H9 (cell line): ENCODE data around the gene MGAT5. TPM values are rescaled to one million over a fixed set of nuclear protein-coding genes. Genes with fewer than 3 reads are reported as not detected.

Experiments
- DNase-seq: peaks from one replicate; pipeline ENCODE4 v3.0.0-alpha.2; 2017
- H2AFZ ChIP-seq: one replicate; pipeline ENCODE4 v1.6.1; 2013; ENCODE audit warnings: mild to moderate bottlenecking, low read length, control low read depth, moderate library complexity
- H2AK5ac ChIP-seq: 2 replicates; pipeline ENCODE4 v1.6.1; 2013; ENCODE audit warnings: low read length, control low read depth, mixed read lengths; ENCODE audit not compliant: insufficient read length
- H2BK120ac ChIP-seq: one replicate; pipeline ENCODE4 v1.6.1; 2013; ENCODE audit warnings: low read depth, mild to moderate bottlenecking, low read length, control low read depth, inconsistent platforms; ENCODE audit not compliant: poor library complexity, severe bottlenecking
- H2BK12ac ChIP-seq: 2 replicates; pipeline ENCODE4 v1.6.1; 2013; ENCODE audit warnings: low read length, control low read depth, mixed read lengths, low read depth; ENCODE audit not compliant: insufficient read length
- H2BK15ac ChIP-seq: 2 replicates; pipeline ENCODE4 v1.6.1; 2013; ENCODE audit warnings: low read depth, low read length, control low read depth
- H2BK20ac ChIP-seq: one replicate; pipeline ENCODE4 v1.6.1; 2013; ENCODE audit warnings: low read depth, mild to moderate bottlenecking, low read length, control low read depth, inconsistent platforms; ENCODE audit not compliant: poor library complexity, severe bottlenecking
- H2BK5ac ChIP-seq: 2 replicates; pipeline ENCODE4 v1.6.1; 2013; ENCODE audit warnings: low read length, control low read depth, mixed read lengths; ENCODE audit not compliant: insufficient read length
- H3K14ac ChIP-seq: 2 replicates; pipeline ENCODE4 v1.6.1; 2013; ENCODE audit warnings: low read length, control low read depth; ENCODE audit not compliant: insufficient read depth
- H3K18ac ChIP-seq: 2 replicates; pipeline ENCODE4 v1.6.1; 2013; ENCODE audit warnings: low read depth, mild to moderate bottlenecking, mixed read lengths, low read length, control low read depth; ENCODE audit not compliant: insufficient read length
- H3K23ac ChIP-seq: 2 replicates; pipeline ENCODE4 v1.6.1; 2013; ENCODE audit warnings: low read length, control low read depth, mixed read lengths, low read depth; ENCODE audit not compliant: insufficient read length
- H3K23me2 ChIP-seq: 2 replicates; pipeline ENCODE4 v1.6.1; 2013; ENCODE audit warnings: low read depth, mild to moderate bottlenecking, mixed read lengths, low read length, control low read depth; ENCODE audit not compliant: insufficient read length, poor library complexity, severe bottlenecking
- H3K27ac ChIP-seq: 2 replicates; pipeline ENCODE4 v1.5.1; 2013; ENCODE audit warnings: low read length, control low read depth, mixed read lengths, low read depth; ENCODE audit not compliant: insufficient read length
- H3K27me3 ChIP-seq: 2 replicates; pipeline ENCODE4 v1.6.1; 2013; ENCODE audit warnings: low read length, control low read depth, inconsistent platforms; ENCODE audit not compliant: insufficient read depth
- H3K4ac ChIP-seq: 2 replicates; pipeline ENCODE4 v1.6.1; 2013; ENCODE audit warnings: low read depth, mild to moderate bottlenecking, control low read depth, inconsistent platforms, low read length, moderate library complexity
- H3K4me1 ChIP-seq: 2 replicates; pipeline ENCODE4 v1.6.1; 2013; ENCODE audit warnings: low read length, control low read depth, inconsistent platforms; ENCODE audit not compliant: insufficient read depth
- H3K4me2 ChIP-seq: 2 replicates; pipeline ENCODE4 v1.6.1; 2013; ENCODE audit warnings: low read length, control low read depth, mixed read lengths; ENCODE audit not compliant: insufficient read length, insufficient read depth
- H3K56ac ChIP-seq: 2 replicates; pipeline ENCODE4 v1.6.1; 2013; ENCODE audit warnings: low read depth, mild to moderate bottlenecking, mixed read lengths, low read length, control low read depth; ENCODE audit not compliant: insufficient read length
- H3K79me1 ChIP-seq: 2 replicates; pipeline ENCODE4 v1.6.1; 2013; ENCODE audit warnings: low read depth, mild to moderate bottlenecking, moderate library complexity, low read length, control low read depth, inconsistent platforms; ENCODE audit not compliant: insufficient read depth, poor library complexity, severe bottlenecking
- H3K79me2 ChIP-seq: 2 replicates; pipeline ENCODE4 v1.6.1; 2013; ENCODE audit warnings: low read length, control low read depth, inconsistent platforms; ENCODE audit not compliant: insufficient read depth
- H3K9ac ChIP-seq: 2 replicates; pipeline ENCODE4 v1.6.1; 2013; ENCODE audit warnings: low read length, control low read depth, mixed read lengths; ENCODE audit not compliant: insufficient read length; ENCODE audit errors: extremely low read depth
- H3K9me3 ChIP-seq: one replicate; pipeline ENCODE4 v1.6.1; 2013; ENCODE audit warnings: low read depth, low read length, inconsistent platforms; ENCODE audit not compliant: control insufficient read depth
- H3T11ph ChIP-seq: one replicate; pipeline ENCODE4 v1.6.1; 2013; ENCODE audit warnings: mild to moderate bottlenecking, low read length, control low read depth, inconsistent platforms
- H4K20me1 ChIP-seq: one replicate; pipeline ENCODE4 v1.6.1; 2013; ENCODE audit not compliant: control insufficient read depth, insufficient read length, insufficient read depth
- H4K5ac ChIP-seq: 2 replicates; pipeline ENCODE4 v1.6.1; 2013; ENCODE audit warnings: low read depth, mild to moderate bottlenecking, mixed read lengths, low read length, control low read depth; ENCODE audit not compliant: insufficient read length
- H4K8ac ChIP-seq: replicated peaks from 2 replicates; pipeline ENCODE4 v1.6.1; 2013; ENCODE audit warnings: low read length, control low read depth, mixed read lengths, low read depth; ENCODE audit not compliant: insufficient read length
- H4K91ac ChIP-seq: 2 replicates; pipeline ENCODE4 v1.6.1; 2013; ENCODE audit warnings: low read depth, mild to moderate bottlenecking, moderate library complexity, mixed read lengths, low read length, control low read depth; ENCODE audit not compliant: insufficient read length
- H3K27ac Mint-ChIP-seq, 3 experiments: 2 replicates in 2 of 3; 3 replicates in 1 of 3; pipeline ENCODE4 v1.8.0; 2020 to 2021; ENCODE audit warnings: mixed read lengths in 3 of 3, mild to moderate bottlenecking in 1 of 3, moderate library complexity in 1 of 3
- H3K27me3 Mint-ChIP-seq: 2 replicates; pipeline ENCODE4 v1.8.0; 2021; ENCODE audit warnings: low read depth, mild to moderate bottlenecking, moderate library complexity, mixed read lengths
- H3K36me3 Mint-ChIP-seq, 3 experiments: 2 replicates in 2 of 3; 3 replicates in 1 of 3; pipeline ENCODE4 v1.8.0; 2020 to 2021; ENCODE audit warnings: low read depth in 3 of 3, mixed read lengths in 3 of 3; ENCODE audit not compliant: insufficient read depth in 1 of 3
- H3K4me1 Mint-ChIP-seq, 2 experiments: 2 replicates each; pipeline ENCODE4 v1.8.0; 2020; ENCODE audit warnings: mixed read lengths in 2 of 2
- H3K4me3 Mint-ChIP-seq, 2 experiments: 2 replicates in 1 of 2; 3 replicates in 1 of 2; pipeline ENCODE4 v1.8.0; 2020 to 2021; ENCODE audit warnings: mild to moderate bottlenecking in 2 of 2, mixed read lengths in 2 of 2, moderate library complexity in 1 of 2
- H3K9me3 Mint-ChIP-seq, 2 experiments: 2 replicates in 1 of 2; 3 replicates in 1 of 2; pipeline ENCODE4 v1.8.0; 2020; ENCODE audit warnings: mild to moderate bottlenecking in 2 of 2, mixed read lengths in 2 of 2, moderate library complexity in 1 of 2
- WGBS: extraction: QIAGEN DNeasy Blood & Tissue Kit; methylation state at CpG from one replicate; pipeline ENCODE4 v1.1.7; 2013; ENCODE audit warnings: missing lambda C conversion rate, low lambda C conversion rate, mixed read lengths; ENCODE audit not compliant: insufficient read length; ENCODE audit errors: extremely low coverage; 5-methylcytosine and 5-hydroxymethylcytosine counted together
- total RNA-seq: library from RNA; stranded (reverse); gene quantifications from 2 replicates; pipeline ENCODE4 v1.2.1, GENCODE V29; 2021
- TF ChIP-seq, protein P1 (sequence below): fragments of 200-600 bp; sonication (generic); conservative IDR thresholded peaks from 3 replicates; pipeline ENCODE4 v1.8.0; 2021; ENCODE audit warnings: antibody characterized with exemption, mild to moderate bottlenecking

Gene MGAT5
- total RNA-seq, 1 experiment from 2014 or later, result 25.7 TPM

DNA sequence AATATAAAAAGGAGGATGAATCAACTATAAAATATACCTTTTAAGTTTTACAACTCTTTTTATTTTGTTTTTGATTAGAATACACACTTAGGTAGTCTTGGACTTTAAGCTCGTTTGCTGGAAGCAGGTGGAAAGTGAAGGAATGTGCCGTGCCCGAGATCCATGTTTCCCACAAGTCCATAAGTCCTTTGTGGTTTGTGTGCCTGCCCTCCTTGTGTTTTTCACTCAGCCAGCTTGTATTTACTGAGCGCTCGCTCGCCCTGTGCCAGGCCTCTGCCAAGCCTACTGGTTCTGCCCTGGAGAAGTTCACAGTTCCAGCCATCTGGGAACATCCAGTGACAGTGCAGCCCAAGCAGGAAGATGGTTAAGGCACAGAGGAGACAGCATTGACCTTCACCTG lies 142.6 kb downstream of the MGAT5 start:
- TF ChIP-seq, protein P1, sequence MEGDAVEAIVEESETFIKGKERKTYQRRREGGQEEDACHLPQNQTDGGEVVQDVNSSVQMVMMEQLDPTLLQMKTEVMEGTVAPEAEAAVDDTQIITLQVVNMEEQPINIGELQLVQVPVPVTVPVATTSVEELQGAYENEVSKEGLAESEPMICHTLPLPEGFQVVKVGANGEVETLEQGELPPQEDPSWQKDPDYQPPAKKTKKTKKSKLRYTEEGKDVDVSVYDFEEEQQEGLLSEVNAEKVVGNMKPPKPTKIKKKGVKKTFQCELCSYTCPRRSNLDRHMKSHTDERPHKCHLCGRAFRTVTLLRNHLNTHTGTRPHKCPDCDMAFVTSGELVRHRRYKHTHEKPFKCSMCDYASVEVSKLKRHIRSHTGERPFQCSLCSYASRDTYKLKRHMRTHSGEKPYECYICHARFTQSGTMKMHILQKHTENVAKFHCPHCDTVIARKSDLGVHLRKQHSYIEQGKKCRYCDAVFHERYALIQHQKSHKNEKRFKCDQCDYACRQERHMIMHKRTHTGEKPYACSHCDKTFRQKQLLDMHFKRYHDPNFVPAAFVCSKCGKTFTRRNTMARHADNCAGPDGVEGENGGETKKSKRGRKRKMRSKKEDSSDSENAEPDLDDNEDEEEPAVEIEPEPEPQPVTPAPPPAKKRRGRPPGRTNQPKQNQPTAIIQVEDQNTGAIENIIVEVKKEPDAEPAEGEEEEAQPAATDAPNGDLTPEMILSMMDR, result no peak
- Histone ChIP-seq H3K27ac (no peak overlapping the region), H3K14ac (no peak overlapping the region), H3K9me3 (no peaks in the 10 kb centered on the region), H3K79me2 (no peaks in the 10 kb centered on the region), H3K18ac (no peak overlapping the region), H2BK20ac (no peak overlapping the region), H4K5ac (no peak overlapping the region), H2BK5ac (no peak overlapping the region), H3K56ac (no peak overlapping the region), H3K9ac (no peak overlapping the region), H2BK12ac (no peak overlapping the region), H3K23me2 (no peaks in the 10 kb centered on the region), H3K4ac (no peak overlapping the region), H3K27me3 (no peaks in the 10 kb centered on the region), H3K79me1 (no peaks in the 10 kb centered on the region), H2BK120ac (no peak overlapping the region), H4K8ac (no peak overlapping the region), H3K23ac (no peak overlapping the region), H2AFZ (no peak overlapping the region), H3K4me2 (no peak overlapping the region), H2AK5ac (no peak overlapping the region), H4K91ac (no peak overlapping the region), H4K20me1 (no peaks in the 10 kb centered on the region), H3K4me1 (no peaks in the 10 kb centered on the region), H2BK15ac (no peak overlapping the region), H3T11ph (no peak overlapping the region)
- H3K4me3 Mint-ChIP-seq, result no peak overlapping the region
- WGBS, result no CpG with 5 or more reads among the region's 6 CpGs
- no peaks in the 10 kb centered on the region for H3K9me3 Mint-ChIP-seq
- peak overlapping the region in 1 of 3 experiments; percentile 20; a peak in 3 of 7 replicates for H3K27ac Mint-ChIP-seq
- H3K36me3 Mint-ChIP-seq, result no peaks in the 10 kb centered on the region
- no peaks in the 10 kb centered on the region for H3K27me3 Mint-ChIP-seq
- peaks cover 8 to 9% of the 10 kb centered on the region in 2 experiments for H3K4me1 Mint-ChIP-seq
- no peak for DNase-seq
